ENCODE data around the gene MEAF6. TPM values are rescaled to one million over a fixed set of nuclear protein-coding genes. Genes with fewer than 3 reads are reported as not detected.

MEAF6 gene
- polyA plus RNA-seq, 1 of the 3 experiments (the other 2 are of a cell fraction) = 60.5 TPM

- no peak for TF ChIP-seq SIN3A (IDR thresholded peaks at IDR 0.05; ENCODE audit: borderline replicate concordance, low read depth, low read length)
Observed at GRCh38 chr1:37474697-37475379, 39.7 kb downstream of the MEAF6 start (continued).

- H3K27ac ChIP-seq (ENCODE audit: low read depth in 2 of 2, low read length in 1 of 2) = peak within 1 kb of the TSS; percentile 60 to 96
- H3K9me2 ChIP-seq = no peaks in the 10 kb centered on the region
- no peaks in the 10 kb centered on the region for H4K20me1 ChIP-seq (ENCODE audit: insufficient read depth)
- peaks cover 0 to 10% of the 10 kb centered on the region in 2 experiments for H3K36me3 ChIP-seq (replicated peaks in 1 of 2; ENCODE audit: control insufficient read depth in 1 of 2, insufficient read depth in 2 of 2, low read length in 1 of 2)
- peak within 1 kb of the TSS; percentile 96 for H3K4me2 ChIP-seq
- POLR2A ChIA-PET = interaction anchor here (3.7 kb wide), 1 partner anchor 11 kb away, joined by 16 read pairs; no protein-coding TSS in a partner anchor
- peak within 1 kb of the TSS; percentile 74; the same call in 1 of the 2 replicates for H2AFZ ChIP-seq (ENCODE audit: low read depth)
- H3K79me2 ChIP-seq (ENCODE audit: insufficient read depth) = peaks cover 62% of the 10 kb centered on the region
- H3F3A ChIP-seq (replicated peaks; ENCODE audit: insufficient read depth) = peaks cover 36% of the 10 kb centered on the region
- H3K4me3 ChIP-seq (ENCODE audit: low read depth in 2 of 2, low read length in 1 of 2) = peak within 1 kb of the TSS; percentile 82 to 94
- H3K27me3 ChIP-seq (ENCODE audit: insufficient read depth) = no peaks in the 10 kb centered on the region
- H3K4me1 ChIP-seq (ENCODE audit: control insufficient read depth in 1 of 2, insufficient read depth in 2 of 2, low read depth in 1 of 2, low read length in 1 of 2) = peaks cover 65 to 66% of the 10 kb centered on the region in 2 experiments
- peak; percentile 98 for DNase-seq
- H3K9ac ChIP-seq = peak within 1 kb of the TSS; percentile 81
- 4% methylated on average over 20 of the region's 78 CpGs for WGBS (ENCODE audit: low lambda C conversion rate)
- CTCF ChIA-PET = interaction anchor here (3.7 to 18.1 kb wide), 3 partner anchors 12 to 41 kb away, joined by 13 to 170 read pairs (median 123); partner anchors contain the start of gene MEAF6
- TF ChIP-seq TAF1 (IDR thresholded peaks at IDR 0.05; ENCODE audit: borderline replicate concordance, low read depth, low read length) = peak; percentile 77; the same call in 1 of the 2 replicates
- TF ChIP-seq SIN3A (IDR thresholded peaks at IDR 0.05; ENCODE audit: borderline replicate concordance, low read depth, low read length) = peak; percentile 62; the same call in 1 of the 2 replicates
- TF ChIP-seq RFX5 (IDR thresholded peaks at IDR 0.05; ENCODE audit: low read length) = no peak
- no peak for TF ChIP-seq TEAD4 (IDR thresholded peaks at IDR 0.05; ENCODE audit: borderline replicate concordance, insufficient read depth)
- TF ChIP-seq MXI1 (IDR thresholded peaks at IDR 0.05; ENCODE audit: low read depth, low read length) = 0 out of 2 replicates have a peak, but pooled peaks have one; percentile 27
- no peak for TF ChIP-seq NFIC (IDR thresholded peaks at IDR 0.05; ENCODE audit: borderline replicate concordance)
- TF ChIP-seq POLR2AphosphoS5 (IDR thresholded peaks at IDR 0.05; ENCODE audit: low read depth, low read length) = peak; percentile 93
- TF ChIP-seq ZBTB33 (IDR thresholded peaks at IDR 0.05; ENCODE audit: borderline replicate concordance, low read depth) = no peak
- peak; percentile 83 for TF ChIP-seq ELF1 (IDR thresholded peaks at IDR 0.05)
- no peak for TF ChIP-seq GABPA (IDR thresholded peaks at IDR 0.05; ENCODE audit: low read depth)
- no peak for TF ChIP-seq EZH2phosphoT487 (IDR thresholded peaks at IDR 0.05; ENCODE audit: borderline replicate concordance, low read depth)
- no peak for TF ChIP-seq MEF2A (IDR thresholded peaks at IDR 0.05; ENCODE audit: borderline replicate concordance, low read depth)
- TF ChIP-seq MAX (IDR thresholded peaks at IDR 0.05; ENCODE audit: low read depth) = no peak; the same call in 1 of the 2 replicates
- TF ChIP-seq GATA2 (CRISPR knock-in tag; IDR thresholded peaks at IDR 0.05) = no peak
- TF ChIP-seq RXRA (IDR thresholded peaks at IDR 0.05; ENCODE audit: borderline replicate concordance, low read depth) = no peak
- TF ChIP-seq USF1 (IDR thresholded peaks at IDR 0.05; ENCODE audit: borderline replicate concordance, low read depth) = 0 out of 2 replicates have a peak, but pooled peaks have one; percentile 25
- H3K9me3 ChIP-seq = no peaks in the 10 kb centered on the region
Observed at GRCh38 chr1:37474046-37474696, 40.4 kb downstream of the MEAF6 start, which contains the start of gene ZC3H12A. ZC3H12A (plus strand) TSS chr1:37474580; CDS start chr1:37475497, 917 bp downstream.

Measured in SK-N-SH (cell line).